ENCODE data around the gene SSTR5.

Gene SSTR5

GRCh38 chr16:1040346-1040745, 32.2 kb upstream of the SSTR5 start:
- DNase-seq: no peak

- no peak for DNase-seq
Measured at GRCh38 chr16:1042049-1042744, 30.4 kb upstream of the SSTR5 start.

GRCh38 chr16:1042866-1043265, 29.7 kb upstream of the SSTR5 start:
- DNase-seq: no peak

- DNase-seq: no peak
Measured at GRCh38 chr16:1043881-1044451, 28.6 kb upstream of the SSTR5 start.

GRCh38 chr16:1044460-1045309, 27.9 kb upstream of the SSTR5 start:
- no peak for DNase-seq

DNA sequence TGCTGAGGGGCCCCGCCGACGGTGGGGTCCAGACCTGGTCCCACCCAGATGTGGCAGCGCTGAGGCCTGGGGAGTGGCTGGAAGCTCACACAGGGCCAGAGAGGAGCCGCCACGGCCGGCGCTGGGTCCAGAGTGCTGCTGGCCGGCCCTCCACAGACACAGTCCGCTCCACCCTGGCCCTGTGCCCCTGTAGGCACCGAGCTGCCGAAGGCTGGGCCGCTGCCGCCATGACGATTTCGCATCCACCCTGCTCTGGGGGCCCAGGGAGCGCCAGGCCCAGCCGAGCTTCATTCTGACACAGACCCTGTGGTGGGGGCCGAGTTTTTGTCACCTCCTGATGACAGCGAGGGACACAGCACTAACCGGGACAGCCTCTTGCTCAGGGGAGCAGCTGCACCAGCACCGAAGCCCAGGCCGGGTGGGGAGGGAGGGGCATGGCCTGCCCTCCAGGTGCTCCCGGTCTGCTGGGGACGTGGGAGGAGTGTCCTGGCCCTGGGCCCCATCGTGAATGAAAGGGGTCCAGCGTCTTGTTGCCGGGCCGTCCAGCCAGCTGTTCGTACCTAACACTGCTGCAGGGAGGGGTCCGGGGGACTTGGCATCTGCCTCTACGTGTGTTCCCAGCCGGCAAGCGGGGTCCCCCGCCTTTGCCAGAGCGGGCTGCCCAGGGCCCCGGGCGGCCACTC, 27.1 kb upstream of the SSTR5 start:
- DNase-seq: no peak

DNA sequence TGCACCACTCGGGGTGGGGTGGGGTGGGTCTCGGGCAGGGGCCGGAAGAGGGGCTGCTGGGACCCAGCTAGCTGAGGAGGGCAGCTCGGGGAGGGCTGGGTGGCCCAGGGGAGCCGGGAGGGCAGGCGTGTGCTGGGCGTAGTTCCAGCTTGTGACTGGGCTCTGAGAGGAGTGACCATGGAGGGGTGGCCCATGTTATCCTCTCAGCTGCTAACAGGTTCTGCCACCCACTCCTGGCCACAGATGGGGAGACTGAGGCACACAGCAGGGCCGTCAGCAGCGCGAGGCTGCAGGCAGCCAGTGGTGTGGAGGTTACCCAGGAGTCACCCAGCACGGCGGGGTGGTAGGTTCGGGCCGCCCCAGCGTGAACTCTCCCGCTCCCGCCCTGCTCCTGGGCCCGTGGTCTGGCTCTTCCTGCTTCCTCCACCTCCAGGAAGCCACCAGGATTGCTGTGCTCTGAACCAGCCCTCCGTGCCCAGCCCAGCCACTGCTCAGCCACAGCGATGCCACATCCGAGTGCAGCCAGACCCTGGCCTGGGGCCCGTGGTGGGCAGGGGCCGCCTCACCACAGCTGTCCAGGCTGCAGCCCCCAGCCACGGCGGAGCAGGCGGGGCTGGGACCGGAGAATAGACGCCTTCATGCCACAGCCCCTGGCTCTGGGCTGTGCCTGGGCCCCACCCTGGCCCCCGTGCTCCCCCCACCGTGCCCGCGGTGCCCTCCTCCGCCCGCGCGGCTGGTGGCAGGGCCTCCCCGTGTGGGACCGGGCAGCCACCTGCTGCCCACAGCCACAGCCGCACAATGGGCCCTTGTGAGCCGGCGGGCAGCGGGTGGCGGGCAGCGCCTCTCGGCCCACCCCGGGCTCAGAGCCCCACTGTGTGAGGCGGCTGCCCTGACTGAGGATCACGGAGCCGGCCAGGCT, 26.3 kb upstream of the SSTR5 start:
- no peak for DNase-seq

- no peak for DNase-seq
Measured at GRCh38 chr16:1047123-1047522, 25.4 kb upstream of the SSTR5 start.

DNA sequence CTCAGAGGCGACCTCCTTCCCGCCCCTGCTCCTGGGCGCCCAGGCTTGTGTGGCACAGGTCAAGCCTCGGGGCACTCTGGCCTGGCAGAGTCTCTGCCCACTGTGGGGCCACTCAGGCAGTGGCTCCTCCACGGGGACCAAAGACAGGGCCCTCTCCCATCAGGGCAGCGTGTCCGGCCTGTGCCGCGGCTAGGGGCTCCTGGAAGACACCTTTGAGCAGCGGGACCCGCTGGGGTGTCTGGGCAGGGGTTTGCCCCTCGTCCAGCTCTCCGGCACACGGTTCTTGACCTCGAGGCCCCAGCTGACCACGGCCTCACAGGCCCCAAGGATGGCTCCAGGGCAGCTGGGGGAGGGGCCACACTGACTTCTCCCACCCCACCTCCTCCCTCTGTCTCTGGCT, 24.7 kb upstream of the SSTR5 start:
- no peak for DNase-seq

DNA sequence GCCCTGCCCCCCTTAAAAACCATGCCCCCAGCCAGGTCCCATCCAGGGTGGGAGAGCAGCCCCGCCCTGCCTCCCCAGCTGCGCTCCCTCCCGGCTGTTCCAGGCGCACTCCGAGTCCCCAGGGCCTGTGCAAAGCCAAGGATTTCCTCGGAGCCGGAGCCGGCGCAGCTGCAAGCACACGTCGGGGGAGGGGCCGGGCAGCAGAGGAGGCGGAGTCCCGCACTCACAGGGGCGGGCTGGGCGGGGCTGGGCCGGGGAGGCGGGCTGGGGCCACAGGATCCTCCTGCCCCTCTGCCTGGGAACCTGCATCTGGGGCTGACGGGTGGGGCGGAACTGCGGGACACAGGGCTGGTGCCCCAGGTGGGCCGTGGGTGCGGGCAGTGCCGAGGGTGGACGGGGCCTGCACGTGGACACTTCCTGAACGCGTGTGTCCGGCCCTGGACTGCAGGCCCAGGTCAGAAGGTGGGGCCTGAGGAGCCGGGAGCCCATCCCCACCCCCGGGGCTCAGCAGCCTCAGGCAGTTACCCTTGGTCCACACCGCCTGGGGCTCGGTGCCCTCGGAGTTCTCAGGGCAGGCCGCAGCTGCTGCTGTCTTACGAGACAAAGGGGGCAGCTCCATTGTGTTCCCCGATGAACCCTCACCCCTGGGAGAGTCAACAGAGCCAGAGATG, 24.0 kb upstream of the SSTR5 start:
- DNase-seq: no peak

GRCh38 chr16:1049113-1049975, 23.2 kb upstream of the SSTR5 start:
- DNase-seq: no peak

DNA sequence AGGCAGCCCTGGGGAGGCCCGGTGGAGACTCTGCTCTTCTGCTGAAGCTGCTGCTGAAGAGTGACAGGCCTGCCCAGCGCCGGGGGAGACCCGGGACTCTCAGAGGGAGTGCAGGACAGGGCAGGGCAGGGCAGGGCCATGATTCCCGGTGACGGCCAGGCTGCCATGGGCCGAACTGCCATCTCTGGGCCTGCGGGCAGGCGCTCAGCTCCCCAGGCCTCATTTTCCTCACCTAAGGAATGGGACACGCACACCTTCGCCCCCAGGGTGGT, 22.6 kb upstream of the SSTR5 start:
- DNase-seq: no peak

DNA sequence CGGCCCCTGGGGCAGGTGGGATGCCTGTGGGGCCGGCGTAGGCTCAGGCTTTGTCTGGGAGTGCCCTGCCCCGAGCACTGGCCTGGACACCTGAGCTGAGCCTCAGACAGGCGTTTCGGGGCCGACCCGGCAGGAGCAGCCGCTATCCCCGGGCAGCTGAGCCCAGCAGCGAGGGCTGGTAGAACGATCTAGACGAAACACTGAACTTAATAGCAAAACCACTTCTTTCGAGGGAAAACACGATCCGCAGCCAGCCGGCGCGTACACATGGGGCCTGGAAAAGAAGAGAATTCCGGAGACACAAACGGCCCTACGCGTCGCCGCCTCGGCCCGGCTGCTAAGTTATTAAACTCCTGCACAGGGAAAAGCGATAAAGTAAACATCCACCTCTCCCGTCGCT, 22.0 kb upstream of the SSTR5 start:
- DNase-seq: no peak

- DNase-seq: no peak
Measured at GRCh38 chr16:1050921-1051320, 21.6 kb upstream of the SSTR5 start.

DNA sequence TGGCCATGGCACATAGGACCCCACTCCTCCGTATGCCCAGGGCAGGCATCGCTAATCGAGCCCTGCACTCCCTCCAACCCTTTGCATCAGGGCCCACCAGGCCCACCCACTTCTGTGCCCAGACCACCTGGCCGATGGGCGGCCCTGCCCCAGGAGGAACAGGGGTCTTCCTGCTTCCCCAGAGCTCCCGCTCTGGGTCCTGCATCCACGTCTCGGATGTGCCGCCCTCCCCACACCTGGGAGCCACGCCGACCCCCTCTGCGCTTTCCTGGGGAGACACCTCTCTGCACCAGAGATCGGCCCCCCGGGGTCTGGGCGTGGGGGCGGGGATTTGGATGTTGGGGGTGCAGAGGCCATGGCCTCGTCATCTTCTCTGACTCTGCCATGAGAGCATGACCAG, 21.1 kb upstream of the SSTR5 start:
- no peak for DNase-seq

GRCh38 chr16:1052721-1053120, 19.8 kb upstream of the SSTR5 start:
- DNase-seq: no peak

DNA sequence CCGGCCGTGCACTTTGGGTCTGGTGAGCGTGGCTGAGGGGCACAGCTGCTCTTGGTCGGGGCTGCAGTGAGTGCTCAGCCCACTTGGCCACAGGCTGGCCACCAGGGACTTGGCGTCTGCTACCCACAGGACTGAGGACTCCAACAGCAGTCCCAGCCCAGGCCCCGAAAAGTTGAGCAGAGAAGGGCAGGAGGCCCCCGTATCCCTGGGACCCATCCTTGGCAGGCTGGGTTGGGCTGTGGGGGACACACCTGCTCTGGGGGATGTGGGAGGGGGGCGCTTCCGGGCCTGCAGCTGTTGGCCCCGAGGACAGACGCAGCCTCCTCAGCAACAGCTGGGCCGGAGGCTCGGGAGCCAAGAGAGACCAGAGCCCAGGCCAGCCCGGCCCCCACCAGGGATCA, 19.4 kb upstream of the SSTR5 start:
- DNase-seq: no peak

DNA sequence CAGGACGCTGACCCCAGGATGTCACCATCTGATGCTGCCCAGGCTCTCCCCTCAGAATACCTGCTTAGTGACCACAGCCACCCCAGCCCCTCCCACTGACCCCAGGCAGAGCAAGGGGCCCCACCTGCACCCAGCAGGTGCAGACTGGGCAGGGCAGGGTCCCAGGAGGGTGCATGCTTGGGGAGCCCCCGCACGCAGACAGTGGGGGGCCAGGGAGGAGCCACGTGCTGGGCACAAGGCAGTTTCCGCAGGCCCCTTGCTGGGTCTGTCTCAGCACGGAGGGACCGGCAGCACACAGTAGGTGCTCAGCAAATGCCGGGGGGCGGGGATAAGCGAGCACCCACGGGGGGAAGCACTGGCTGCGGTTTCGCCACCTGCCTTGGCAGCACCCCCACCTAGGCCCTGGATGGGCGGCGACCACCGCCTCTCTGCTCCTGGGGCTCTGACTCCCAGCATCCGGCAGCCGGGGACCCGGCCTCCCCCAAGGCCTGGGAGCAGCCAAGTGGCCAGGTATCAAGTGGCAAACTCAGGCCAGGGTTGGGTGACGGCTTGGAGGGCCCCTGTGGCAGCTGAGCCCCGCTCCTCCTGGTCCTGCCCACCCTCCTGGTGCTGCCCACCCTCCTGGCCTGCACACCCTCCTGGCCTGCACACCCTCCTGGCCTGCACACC, 18.7 kb upstream of the SSTR5 start:
- DNase-seq: no peak

DNA sequence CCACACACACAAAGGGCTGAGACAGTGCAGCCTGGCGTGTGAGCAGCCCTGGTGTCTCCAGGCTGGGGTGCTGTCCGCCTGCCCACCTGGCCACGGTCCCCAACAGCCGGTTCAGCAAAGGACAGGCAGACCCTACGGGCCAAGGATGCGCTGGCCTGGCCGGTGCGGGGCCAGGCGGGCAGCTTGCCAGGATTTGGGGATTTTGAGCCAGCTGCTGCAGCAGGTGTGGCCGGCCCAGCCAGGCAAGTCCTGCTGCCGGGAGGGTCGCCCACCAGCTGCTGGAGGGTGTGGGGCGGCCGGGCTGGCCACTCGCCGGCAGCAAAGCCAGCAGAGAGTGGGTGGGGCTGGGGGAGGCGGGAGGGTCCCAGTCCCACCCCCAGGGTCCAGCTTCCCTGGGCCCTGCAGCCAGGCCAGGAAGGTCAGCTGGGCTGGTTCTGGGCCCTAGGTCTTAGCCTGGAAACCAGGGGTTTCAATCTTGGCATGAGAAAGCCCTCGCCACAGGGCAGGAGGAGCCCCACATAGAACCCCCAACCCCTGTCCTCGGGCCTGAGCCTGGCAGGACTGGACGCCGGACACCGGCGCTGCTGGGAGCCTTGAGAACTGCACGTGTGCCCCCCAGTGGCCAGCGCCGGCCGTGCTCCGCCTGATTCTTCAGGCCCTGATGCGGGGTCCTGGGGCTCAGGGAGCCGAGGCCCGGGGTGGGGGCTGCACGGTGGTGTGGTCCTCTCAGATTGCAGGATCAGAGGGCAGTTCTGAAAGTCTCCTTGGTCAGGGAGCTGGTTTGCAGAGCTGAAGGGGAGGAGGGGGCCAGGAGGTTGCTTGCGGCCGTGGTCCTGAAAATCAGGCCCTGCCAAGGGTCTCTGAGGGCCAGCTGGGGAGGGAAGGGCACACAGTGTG, 17.6 kb upstream of the SSTR5 start:
- no peak for DNase-seq

- no peak for DNase-seq
Measured at GRCh38 chr16:1055557-1055924, 17.0 kb upstream of the SSTR5 start.
